GM18517 (cell line): ENCODE measurements around the gene KMO.

Experiments used
- ATAC-seq: cut with Tn5 transposase; IDR thresholded peaks from one replicate; pipeline ENCODE4 v1.9.1; 2021; ENCODE audit warnings: mild to moderate bottlenecking, moderate library complexity; ENCODE audit not compliant: unreplicated experiment

KMO gene

GRCh38 chr1:241644259-241644658 is 112.1 kb downstream of the KMO start:
- ATAC-seq, result no peak

DNA sequence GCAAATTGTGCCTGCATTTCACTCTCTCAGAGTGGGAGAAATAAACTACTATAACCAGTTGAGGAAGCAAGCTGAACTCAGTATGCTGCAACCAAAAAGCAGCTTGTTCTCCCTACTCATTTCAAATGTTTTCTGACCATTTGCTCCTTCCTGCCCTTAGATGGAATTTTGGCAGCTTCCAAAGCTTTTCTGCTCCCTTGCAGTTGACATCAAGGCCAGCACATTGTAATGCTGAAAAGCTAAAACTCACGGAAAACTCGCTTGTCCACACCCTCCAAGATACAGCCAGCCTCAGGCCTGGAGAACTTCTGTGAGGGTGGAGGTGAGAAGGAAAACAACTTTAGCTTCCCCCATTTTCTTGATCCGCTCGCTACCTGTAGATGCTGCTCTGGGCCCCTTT is 113.0 kb downstream of the KMO start:
- ATAC-seq, result no peak
